DND-41 (cell line): Measurements from ENCODE around the gene AUP1.

Experiments used
- CTCF ChIP-seq: IDR thresholded peaks from 2 replicates; pipeline ENCODE4 v1.5.1; 2012; ENCODE audit warnings: borderline replicate concordance, low read length, moderate library complexity, mild to moderate bottlenecking; ENCODE audit not compliant: poor library complexity, severe bottlenecking; ENCODE audit errors: extremely low read depth
- EZH2 ChIP-seq: IDR thresholded peaks from 3 replicates; pipeline ENCODE4 v1.6.1; 2012; ENCODE audit warnings: borderline replicate concordance, low read depth, mild to moderate bottlenecking, moderate library complexity, low read length, inconsistent platforms; ENCODE audit not compliant: severe bottlenecking

GRCh38 chr2:74560591-74560990 lies 31.1 kb upstream of the AUP1 start:
- TF ChIP-seq CTCF (no peak), EZH2 (no peak)
